ENCODE results near the gene ZCWPW1. TPM values are rescaled to one million over a fixed set of nuclear protein-coding genes. Genes with fewer than 3 reads are reported as not detected.
A peak's percentile ranks its signal among the peaks of the same experiment; 100 is the strongest.

ZCWPW1 gene
- 1.9 and 4.2 TPM in 2 replicates for total RNA-seq (2014; rRNA removed)
- polyA plus RNA-seq (2012) = 4.0 TPM

- peak; percentile 98 for DNase-seq (ENCODE audit: low read depth)
These were observed at the start of gene ZCWPW1 for GRCh38 chr7:100428199-100428966. ZCWPW1 (minus strand) TSS chr7:100428703; CDS start chr7:100420649, 8,054 bp downstream.

GRCh38 chr7:100477871-100478267, 49.4 kb upstream of the ZCWPW1 start:
- no peak for DNase-seq (ENCODE audit: low read depth)

GRCh38 chr7:100476903-100477870, 48.7 kb upstream of the ZCWPW1 start:
- no peak for DNase-seq (ENCODE audit: low read depth)

GRCh38 chr7:100476101-100476780, 47.7 kb upstream of the ZCWPW1 start:
- no peak for DNase-seq (ENCODE audit: low read depth)

- DNase-seq (ENCODE audit: low read depth) = no peak
These were observed 47.0 kb upstream of the ZCWPW1 start for GRCh38 chr7:100475549-100475948.

- peak; percentile 66 for DNase-seq (ENCODE audit: low read depth)
These were observed 44.5 kb upstream of the ZCWPW1 start for GRCh38 chr7:100472854-100473499.

- no peak for DNase-seq (ENCODE audit: low read depth)
These were observed 43.8 kb upstream of the ZCWPW1 start for GRCh38 chr7:100472121-100472851.

- no peak for DNase-seq (ENCODE audit: low read depth)
These were observed 42.5 kb upstream of the ZCWPW1 start for GRCh38 chr7:100471021-100471420.

GRCh38 chr7:100469227-100470044, 40.9 kb upstream of the ZCWPW1 start:
- DNase-seq (ENCODE audit: low read depth) = peak; percentile 61

GRCh38 chr7:100467638-100468373, 39.3 kb upstream of the ZCWPW1 start:
- no peak for DNase-seq (ENCODE audit: low read depth)

- no peak for DNase-seq (ENCODE audit: low read depth)
These were observed 38.4 kb upstream of the ZCWPW1 start for GRCh38 chr7:100466653-100467605.

- DNase-seq (ENCODE audit: low read depth) = peak; percentile 84
These were observed 37.3 kb upstream of the ZCWPW1 start for GRCh38 chr7:100465702-100466311.

- no peak for DNase-seq (ENCODE audit: low read depth)
These were observed 36.8 kb upstream of the ZCWPW1 start for GRCh38 chr7:100465299-100465698.

GRCh38 chr7:100464791-100465190, 36.3 kb upstream of the ZCWPW1 start:
- no peak for DNase-seq (ENCODE audit: low read depth)

GRCh38 chr7:100464210-100464660, 35.7 kb upstream of the ZCWPW1 start, which contains the start of gene SPACDR:
SPACDR (minus strand) TSS chr7:100464260; CDS start chr7:100464025, 235 bp downstream.
- DNase-seq (ENCODE audit: low read depth) = no peak

- DNase-seq (ENCODE audit: low read depth) = no peak
These were observed 28.5 kb upstream of the ZCWPW1 start for GRCh38 chr7:100457033-100457432.

GRCh38 chr7:100456562-100456961, 28.1 kb upstream of the ZCWPW1 start:
- DNase-seq (ENCODE audit: low read depth) = no peak
